Endothelial cell (in vitro differentiated cells): Measurements from ENCODE around the gene SLC22A25. TPM values are rescaled to one million over a fixed set of nuclear protein-coding genes. Genes with fewer than 3 reads are reported as not detected.

Experiments
- DNase-seq: peaks from one replicate; pipeline ENCODE4 v3.0.0; 2021; ENCODE audit warnings: low spot score
- H3K27ac Mint-ChIP-seq: one replicate; pipeline ENCODE4 v1.8.0; 2021; ENCODE audit warnings: mixed read lengths, inconsistent platforms; ENCODE audit not compliant: unreplicated experiment
- H3K27me3 Mint-ChIP-seq: one replicate; pipeline ENCODE4 v1.8.0; 2021; ENCODE audit warnings: mild to moderate bottlenecking, moderate library complexity, mixed read lengths, inconsistent platforms; ENCODE audit not compliant: unreplicated experiment
- H3K36me3 Mint-ChIP-seq: one replicate; pipeline ENCODE4 v1.8.0; 2021; ENCODE audit warnings: mild to moderate bottlenecking, low read depth, mixed read lengths, inconsistent platforms; ENCODE audit not compliant: unreplicated experiment
- H3K4me1 Mint-ChIP-seq: one replicate; pipeline ENCODE4 v1.8.0; 2021; ENCODE audit warnings: mild to moderate bottlenecking, mixed read lengths, inconsistent platforms; ENCODE audit not compliant: unreplicated experiment
- H3K4me3 Mint-ChIP-seq: one replicate; pipeline ENCODE4 v1.8.0; 2021; ENCODE audit warnings: mild to moderate bottlenecking, mixed read lengths, inconsistent platforms; ENCODE audit not compliant: unreplicated experiment
- H3K9me3 Mint-ChIP-seq: one replicate; pipeline ENCODE4 v1.8.0; 2021; ENCODE audit warnings: mixed read lengths, inconsistent platforms; ENCODE audit not compliant: unreplicated experiment
- long read RNA-seq: library from polyadenylated mRNA; unstranded; transcript quantifications from one replicate; pipeline ENCODE4 v2.0.0, GENCODE V29; 2020; ENCODE audit not compliant: unreplicated experiment
- total RNA-seq: library from RNA; stranded (reverse); fragmentation: NEBNext Ultra II Directional; extraction: Animal tissue kit (Norgen Biotek cat#: 25700); gene quantifications from one replicate; pipeline ENCODE4 v1.2.1, GENCODE V29; 2021; ENCODE audit not compliant: unreplicated experiment
- TF ChIP-seq, protein P1 (sequence below): fragments of 200-600 bp; sonication (generic); IDR thresholded peaks from one replicate; pipeline ENCODE4 v1.5.0; 2021; ENCODE audit warnings: antibody characterized with exemption; ENCODE audit not compliant: unreplicated experiment

SLC22A25 gene
- total RNA-seq = not detected
- long read RNA-seq = 0 reads

DNA sequence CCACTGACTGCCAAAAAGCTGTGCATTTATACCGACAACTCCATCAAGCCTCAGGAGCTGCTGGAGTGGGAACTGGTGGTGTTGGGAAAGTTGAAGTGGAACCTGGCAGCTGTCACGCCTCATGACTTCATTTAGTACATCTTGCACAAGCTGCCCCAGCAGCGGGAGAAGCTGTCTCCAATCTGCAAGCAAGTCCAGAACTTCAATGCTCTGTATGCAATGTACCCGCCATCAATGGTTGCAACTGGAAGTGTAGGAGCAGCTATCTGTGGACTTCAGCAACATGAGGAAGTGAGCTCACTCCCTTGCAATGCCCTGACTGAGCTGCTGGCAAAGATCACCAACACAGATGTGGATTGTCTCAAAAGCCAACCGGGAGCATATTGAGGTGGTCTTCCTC lies at the start of gene SLC22A25:
Gene SLC22A25, minus strand, starts transcription at position 67 of the 400 bp plus-strand sequence. CDS start 13,947 bp downstream, outside the sequence.
- TF ChIP-seq, protein P1, sequence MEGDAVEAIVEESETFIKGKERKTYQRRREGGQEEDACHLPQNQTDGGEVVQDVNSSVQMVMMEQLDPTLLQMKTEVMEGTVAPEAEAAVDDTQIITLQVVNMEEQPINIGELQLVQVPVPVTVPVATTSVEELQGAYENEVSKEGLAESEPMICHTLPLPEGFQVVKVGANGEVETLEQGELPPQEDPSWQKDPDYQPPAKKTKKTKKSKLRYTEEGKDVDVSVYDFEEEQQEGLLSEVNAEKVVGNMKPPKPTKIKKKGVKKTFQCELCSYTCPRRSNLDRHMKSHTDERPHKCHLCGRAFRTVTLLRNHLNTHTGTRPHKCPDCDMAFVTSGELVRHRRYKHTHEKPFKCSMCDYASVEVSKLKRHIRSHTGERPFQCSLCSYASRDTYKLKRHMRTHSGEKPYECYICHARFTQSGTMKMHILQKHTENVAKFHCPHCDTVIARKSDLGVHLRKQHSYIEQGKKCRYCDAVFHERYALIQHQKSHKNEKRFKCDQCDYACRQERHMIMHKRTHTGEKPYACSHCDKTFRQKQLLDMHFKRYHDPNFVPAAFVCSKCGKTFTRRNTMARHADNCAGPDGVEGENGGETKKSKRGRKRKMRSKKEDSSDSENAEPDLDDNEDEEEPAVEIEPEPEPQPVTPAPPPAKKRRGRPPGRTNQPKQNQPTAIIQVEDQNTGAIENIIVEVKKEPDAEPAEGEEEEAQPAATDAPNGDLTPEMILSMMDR = no peak
- H3K4me1 Mint-ChIP-seq = no peaks in the 10 kb centered on the region
- H3K4me3 Mint-ChIP-seq = no peak within 1 kb of the TSS
- H3K9me3 Mint-ChIP-seq = no peaks in the 10 kb centered on the region
- no peaks in the 10 kb centered on the region for H3K36me3 Mint-ChIP-seq
- no peak for DNase-seq
- no peaks in the 10 kb centered on the region for H3K27me3 Mint-ChIP-seq
- H3K27ac Mint-ChIP-seq = no peak within 1 kb of the TSS

DNA sequence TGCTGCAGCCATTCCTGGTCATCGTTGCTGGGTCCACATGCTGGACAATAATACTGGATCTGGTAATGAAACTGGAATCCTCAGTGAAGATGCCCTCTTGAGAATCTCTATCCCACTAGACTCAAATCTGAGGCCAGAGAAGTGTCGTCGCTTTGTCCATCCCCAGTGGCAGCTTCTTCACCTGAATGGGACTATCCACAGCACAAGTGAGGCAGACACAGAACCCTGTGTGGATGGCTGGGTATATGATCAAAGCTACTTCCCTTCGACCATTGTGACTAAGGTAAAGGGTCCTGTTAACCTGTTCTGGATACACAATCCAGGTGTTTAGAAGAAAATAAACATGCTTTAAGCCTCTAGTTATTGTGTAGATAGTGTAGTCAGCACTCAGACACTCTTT lies 46.9 kb upstream of the SLC22A25 start:
- Mint-ChIP-seq H3K9me3 (no peaks in the 10 kb centered on the region), H3K4me1 (no peaks in the 10 kb centered on the region), H3K4me3 (no peak overlapping the region), H3K36me3 (no peaks in the 10 kb centered on the region), H3K27ac (no peak overlapping the region), H3K27me3 (peaks cover 2% of the 10 kb centered on the region)
- DNase-seq = no peak
- TF ChIP-seq, protein P1 = no peak

DNA sequence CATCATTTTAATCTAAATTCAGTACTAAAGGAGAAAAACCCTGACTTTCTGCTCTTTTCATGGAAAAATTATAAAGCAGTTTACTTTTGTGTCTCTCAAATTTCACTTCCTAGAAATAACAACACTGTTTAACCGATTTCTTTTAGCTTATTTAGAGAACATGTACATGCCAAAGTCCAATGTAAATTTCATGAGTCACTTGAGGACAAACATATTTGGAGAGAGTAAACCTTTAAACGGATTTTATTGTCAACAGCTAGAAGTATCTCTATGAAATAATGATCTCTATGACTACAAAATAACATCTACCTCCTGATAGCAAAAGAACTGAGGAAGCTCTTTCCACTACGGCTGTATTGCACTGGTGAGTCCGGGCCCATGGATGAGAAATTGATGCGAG lies 46.3 kb upstream of the SLC22A25 start:
- Mint-ChIP-seq H3K27me3 (peaks cover 2% of the 10 kb centered on the region), H3K27ac (no peak overlapping the region), H3K4me3 (no peak overlapping the region), H3K4me1 (no peaks in the 10 kb centered on the region), H3K36me3 (no peaks in the 10 kb centered on the region), H3K9me3 (no peaks in the 10 kb centered on the region)
- TF ChIP-seq, protein P1 = no peak
- no peak for DNase-seq

DNA sequence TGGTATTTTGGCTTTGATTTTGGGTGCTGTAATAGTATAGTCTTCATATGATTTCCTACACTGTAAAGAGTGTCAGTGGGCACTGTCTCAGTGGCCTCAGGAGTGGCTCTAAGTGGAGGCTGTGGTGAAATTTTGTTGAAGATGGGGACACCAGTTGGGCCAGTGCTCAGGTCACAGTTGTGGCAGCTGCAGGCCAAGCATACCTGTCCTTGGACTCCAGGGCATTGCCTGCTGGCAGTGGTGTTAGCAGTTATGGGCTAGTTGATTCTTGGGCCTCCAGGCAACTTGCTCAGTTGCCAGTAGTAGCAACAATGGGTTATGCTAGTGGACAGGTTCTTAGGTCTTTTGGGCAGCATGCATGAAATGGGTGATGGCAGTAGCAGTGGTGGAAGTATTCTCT lies 39.2 kb upstream of the SLC22A25 start:
- peaks cover 4% of the 10 kb centered on the region for H3K27me3 Mint-ChIP-seq
- no peak overlapping the region for H3K27ac Mint-ChIP-seq
- no peak overlapping the region for H3K4me3 Mint-ChIP-seq
- H3K9me3 Mint-ChIP-seq = no peaks in the 10 kb centered on the region
- TF ChIP-seq, protein P1 = no peak
- peaks cover 10% of the 10 kb centered on the region for H3K4me1 Mint-ChIP-seq
- DNase-seq = no peak
- H3K36me3 Mint-ChIP-seq = no peaks in the 10 kb centered on the region

DNA sequence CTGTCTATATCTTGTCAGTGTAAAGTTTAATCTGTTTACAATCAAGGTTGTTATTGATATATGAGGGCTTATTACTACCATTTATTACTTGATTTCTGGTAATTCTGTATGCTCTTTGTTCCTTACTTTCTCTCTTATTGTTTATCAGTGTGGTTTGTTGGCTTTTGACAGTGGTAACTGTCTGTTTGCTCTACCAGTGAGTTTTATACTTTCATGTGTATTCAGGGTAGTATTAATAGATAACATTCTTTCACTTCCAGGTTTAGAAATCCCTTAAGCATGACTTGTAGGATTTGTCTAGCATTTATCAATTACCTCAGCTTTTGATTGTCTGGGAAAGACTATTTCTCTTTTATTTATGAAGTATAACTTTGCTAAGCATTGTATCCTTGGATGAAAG lies 37.5 kb upstream of the SLC22A25 start:
- Mint-ChIP-seq H3K9me3 (no peaks in the 10 kb centered on the region), H3K27me3 (peaks cover 6% of the 10 kb centered on the region), H3K36me3 (no peaks in the 10 kb centered on the region), H3K27ac (no peak overlapping the region), H3K4me1 (peaks cover 10% of the 10 kb centered on the region), H3K4me3 (no peak overlapping the region)
- no peak for DNase-seq
- TF ChIP-seq, protein P1 = no peak
